NCI-H1930 (cell line): ENCODE results near the gene PARVB.
"Not testable (repeated sequence)": the region's sequence is repeated elsewhere in the genome, so short reads cannot be mapped to it uniquely, and the experiment has no call there.

Experiments
- DNase-seq, 2 experiments: peaks; one replicate each; lab custom pipeline; 2025; lab: John Stamatoyannopoulos, UW

The PARVB gene

GRCh38 chr22:44056649-44057048 lies 32.5 kb downstream of the PARVB start:
- not testable (repeated sequence) for DNase-seq

- DNase-seq = no peak
Observed at GRCh38 chr22:44057401-44057987, 33.4 kb downstream of the PARVB start.

- no peak for DNase-seq
Observed at GRCh38 chr22:44063462-44064371, 39.6 kb downstream of the PARVB start.

- no peak for DNase-seq
Observed at GRCh38 chr22:44067033-44067432, 42.9 kb downstream of the PARVB start.

GRCh38 chr22:44067901-44068300 lies 43.8 kb downstream of the PARVB start:
- no peak for DNase-seq

GRCh38 chr22:44068422-44069191 lies 44.5 kb downstream of the PARVB start:
- no peak for DNase-seq

- no peak for DNase-seq
Observed at GRCh38 chr22:44070029-44070428, 45.9 kb downstream of the PARVB start.

GRCh38 chr22:44071781-44072326 lies 47.8 kb downstream of the PARVB start:
- no peak for DNase-seq

GRCh38 chr22:44074337-44074984 lies 50.4 kb downstream of the PARVB start:
- DNase-seq = no peak

- DNase-seq = no peak
Observed at GRCh38 chr22:44075022-44075421, 50.9 kb downstream of the PARVB start.

- DNase-seq = no peak
Observed at GRCh38 chr22:44075670-44076069, 51.6 kb downstream of the PARVB start.

GRCh38 chr22:44076825-44077224 lies 52.7 kb downstream of the PARVB start:
- DNase-seq = no peak

GRCh38 chr22:44080936-44081861 lies 57.1 kb downstream of the PARVB start:
- DNase-seq = peak; percentile 4 to 35

- no peak for DNase-seq
Observed at GRCh38 chr22:44082801-44083200, 58.7 kb downstream of the PARVB start.

- no peak for DNase-seq
Observed at GRCh38 chr22:44084044-44084772, 60.1 kb downstream of the PARVB start.

- no peak for DNase-seq
Observed at GRCh38 chr22:44085743-44086270, 61.7 kb downstream of the PARVB start.

GRCh38 chr22:44086271-44087088 lies 62.4 kb downstream of the PARVB start:
- DNase-seq = no peak

- DNase-seq = no peak
Observed at GRCh38 chr22:44087089-44087430, 63.0 kb downstream of the PARVB start.

- no peak for DNase-seq
Observed at GRCh38 chr22:44088976-44089570, 65.0 kb downstream of the PARVB start.
